Fibroblast of pulmonary artery (primary cell): ENCODE data around the gene APBB1IP.
"Not testable (repeated sequence)": the region's sequence is repeated elsewhere in the genome, so short reads cannot be mapped to it uniquely, and the experiment has no call there.

Experiments
- DNase-seq: peaks from one replicate; pipeline ENCODE4 v3.0.0-alpha.2; 2010; ENCODE audit warnings: low read depth
- H3K4me3 ChIP-seq: replicated peaks from 2 replicates; pipeline ENCODE4 v1.5.1; 2011; ENCODE audit warnings: low read depth, mild to moderate bottlenecking, control low read depth, low read length, moderate library complexity
- TF ChIP-seq, protein P1 (sequence below): IDR thresholded peaks from 2 replicates; pipeline ENCODE4 v1.5.1; 2011; ENCODE audit warnings: mild to moderate bottlenecking, control low read depth, low read length, inconsistent platforms; ENCODE audit errors: missing control alignments

The APBB1IP gene

GRCh38 chr10:26491276-26491675 lies 53.1 kb downstream of the APBB1IP start:
- DNase-seq = no peak
- TF ChIP-seq, protein P1, sequence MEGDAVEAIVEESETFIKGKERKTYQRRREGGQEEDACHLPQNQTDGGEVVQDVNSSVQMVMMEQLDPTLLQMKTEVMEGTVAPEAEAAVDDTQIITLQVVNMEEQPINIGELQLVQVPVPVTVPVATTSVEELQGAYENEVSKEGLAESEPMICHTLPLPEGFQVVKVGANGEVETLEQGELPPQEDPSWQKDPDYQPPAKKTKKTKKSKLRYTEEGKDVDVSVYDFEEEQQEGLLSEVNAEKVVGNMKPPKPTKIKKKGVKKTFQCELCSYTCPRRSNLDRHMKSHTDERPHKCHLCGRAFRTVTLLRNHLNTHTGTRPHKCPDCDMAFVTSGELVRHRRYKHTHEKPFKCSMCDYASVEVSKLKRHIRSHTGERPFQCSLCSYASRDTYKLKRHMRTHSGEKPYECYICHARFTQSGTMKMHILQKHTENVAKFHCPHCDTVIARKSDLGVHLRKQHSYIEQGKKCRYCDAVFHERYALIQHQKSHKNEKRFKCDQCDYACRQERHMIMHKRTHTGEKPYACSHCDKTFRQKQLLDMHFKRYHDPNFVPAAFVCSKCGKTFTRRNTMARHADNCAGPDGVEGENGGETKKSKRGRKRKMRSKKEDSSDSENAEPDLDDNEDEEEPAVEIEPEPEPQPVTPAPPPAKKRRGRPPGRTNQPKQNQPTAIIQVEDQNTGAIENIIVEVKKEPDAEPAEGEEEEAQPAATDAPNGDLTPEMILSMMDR = no peak
- H3K4me3 ChIP-seq = no peak overlapping the region

DNA sequence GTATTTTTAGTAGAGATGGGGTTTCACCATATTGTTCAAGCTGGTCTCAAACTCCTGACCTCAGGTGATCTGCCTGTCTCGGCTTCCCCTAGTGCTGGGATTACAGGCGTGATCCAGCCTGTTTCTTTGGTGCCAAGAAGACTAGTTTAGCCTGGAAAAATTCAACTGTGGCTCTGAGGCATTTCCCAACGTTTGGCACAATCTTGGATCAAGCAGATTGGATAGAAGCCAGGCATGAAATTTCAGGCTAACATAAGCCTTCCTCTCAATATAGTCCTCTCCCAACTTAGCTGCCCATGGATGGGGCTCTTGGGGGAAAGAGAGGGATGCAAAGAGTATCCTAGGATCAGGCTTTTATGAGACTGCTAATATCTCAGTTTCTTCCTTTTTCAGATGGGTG lies 53.8 kb downstream of the APBB1IP start:
- H3K4me3 ChIP-seq = no peak overlapping the region
- TF ChIP-seq, protein P1 = no peak
- peak; percentile 49 for DNase-seq

GRCh38 chr10:26492725-26493124 lies 54.6 kb downstream of the APBB1IP start:
- not testable (repeated sequence) for H3K4me3 ChIP-seq, DNase-seq

DNA sequence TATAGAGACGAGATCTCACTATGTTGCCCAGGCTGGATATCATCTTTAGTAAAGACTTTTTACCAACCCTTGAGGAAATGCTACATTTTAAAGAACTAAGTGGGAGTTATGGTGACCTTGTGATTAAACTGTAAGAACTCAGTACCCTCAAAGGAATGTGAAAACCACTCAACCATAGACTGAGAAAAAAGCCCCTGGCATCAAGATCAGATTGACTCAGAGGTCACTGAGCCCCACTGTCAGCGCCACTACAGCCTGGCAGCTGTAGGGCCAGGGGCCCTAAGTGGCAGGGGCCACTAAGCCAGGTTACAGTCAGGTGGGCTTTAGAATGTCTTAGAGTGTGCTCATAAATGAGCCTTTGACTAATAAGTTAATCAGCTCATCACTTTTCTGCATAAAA lies 55.9 kb downstream of the APBB1IP start:
- no peak for DNase-seq
- H3K4me3 ChIP-seq = no peak overlapping the region
- TF ChIP-seq, protein P1 = no peak

DNA sequence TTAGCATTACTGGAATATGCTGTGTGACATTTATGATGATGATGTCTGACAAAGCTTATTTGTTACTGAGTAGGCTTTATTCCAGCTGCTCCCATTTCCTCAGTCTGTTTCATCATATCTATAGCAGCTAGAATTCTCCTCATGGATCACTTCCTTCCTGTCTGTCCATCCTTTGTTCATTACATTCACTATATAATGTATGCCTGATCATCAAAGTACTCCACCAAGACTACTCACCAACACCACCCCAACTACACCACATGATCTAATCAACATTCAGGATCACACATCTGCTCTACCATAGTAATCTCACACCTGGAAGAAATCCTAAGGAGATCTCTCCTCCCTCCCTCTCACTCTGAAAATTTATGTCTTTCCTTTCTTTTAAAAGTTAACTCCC lies 61.3 kb downstream of the APBB1IP start:
- DNase-seq = peak; percentile 42
- no peak overlapping the region for H3K4me3 ChIP-seq
- TF ChIP-seq, protein P1 = no peak

DNA sequence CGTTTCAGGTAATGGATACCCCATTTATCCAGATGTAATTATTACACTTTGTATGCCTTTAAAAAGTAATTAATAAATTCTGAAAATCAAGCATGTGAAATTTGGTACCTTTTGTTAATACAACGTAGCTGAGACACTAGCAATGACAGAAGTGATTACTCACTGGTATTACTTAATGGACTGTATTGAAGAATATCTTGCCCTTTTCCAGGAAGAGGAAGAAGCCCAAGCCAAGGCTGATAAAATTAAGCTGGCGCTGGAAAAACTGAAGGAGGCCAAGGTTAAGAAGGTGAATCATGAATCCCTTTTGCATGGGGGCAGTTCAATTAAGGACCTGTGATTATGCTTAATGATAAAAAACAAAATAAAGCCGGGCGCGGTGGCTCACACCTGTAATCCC lies 64.8 kb downstream of the APBB1IP start:
- no peak for DNase-seq
- H3K4me3 ChIP-seq = no peak overlapping the region
- TF ChIP-seq, protein P1 = no peak

DNA sequence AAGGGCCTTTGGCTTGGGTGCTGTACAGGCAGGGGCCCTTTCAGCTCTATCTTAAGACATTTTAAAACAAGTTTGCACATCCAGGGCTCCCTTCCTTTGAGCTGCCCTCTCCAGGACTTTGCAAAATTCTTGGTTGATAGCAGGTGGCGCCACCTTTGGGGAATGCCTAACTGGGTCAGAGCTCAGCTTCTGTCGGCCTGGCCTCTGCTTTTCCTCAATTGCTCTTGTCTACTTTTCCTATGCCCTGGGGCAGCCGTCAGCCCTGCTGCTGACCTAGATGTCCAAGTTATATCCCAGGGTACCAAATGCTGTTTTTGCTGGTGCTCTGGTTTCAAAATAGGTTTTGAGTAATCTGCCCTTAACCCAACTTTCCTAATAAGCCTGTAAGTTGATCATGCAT lies 65.8 kb downstream of the APBB1IP start:
- no peak for DNase-seq

GRCh38 chr10:26504429-26504828 lies 66.3 kb downstream of the APBB1IP start:
- not testable (repeated sequence) for H3K4me3 ChIP-seq

More for the DNA sequence above, 65.8 kb downstream of the APBB1IP start:
- no peak overlapping the region for H3K4me3 ChIP-seq
- TF ChIP-seq, protein P1 = no peak

More at GRCh38 chr10:26504429-26504828, 66.3 kb downstream of the APBB1IP start:
- DNase-seq = not testable (repeated sequence)
